ENCODE measurements around the gene TUBB6. TPM values are rescaled to one million over a fixed set of nuclear protein-coding genes. Genes with fewer than 3 reads are reported as not detected.

TUBB6 gene
- total RNA-seq, 6 donors from 2014 or later: 89.1 to 380 (median 157) TPM

GRCh38 chr18:12295389-12296086 lies 12.5 kb upstream of the TUBB6 start:
- TF ChIP-seq POLR2AphosphoS5 (IDR thresholded peaks at IDR 0.05) (no peak), POLR2A (IDR thresholded peaks at IDR 0.05) (no peak), EP300 (IDR thresholded peaks at IDR 0.05) (no peak), CTCF (IDR thresholded peaks at IDR 0.05) (no peak)
- DNase-seq: no peak
- H3K36me3 ChIP-seq: no peaks in the 10 kb centered on the region
- H3K9me3 ChIP-seq: no peaks in the 10 kb centered on the region
- ATAC-seq (ENCODE audit: low FRiP score in 2 of 2): peak in 1 of 2 donors; percentile 19
- no peaks in the 10 kb centered on the region for H3K4me1 ChIP-seq
- no peak overlapping the region for H3K27ac ChIP-seq
- H3K27me3 ChIP-seq: no peaks in the 10 kb centered on the region
- no peak overlapping the region for H3K4me3 ChIP-seq
- 91 to 92% methylated on average over 18 of the region's 18 CpGs for WGBS, 2 donors

GRCh38 chr18:12296087-12296403 lies 12.0 kb upstream of the TUBB6 start:
- H3K27ac ChIP-seq: no peak overlapping the region
- H3K9me3 ChIP-seq: no peaks in the 10 kb centered on the region
- 91 to 100% methylated on average over 1 to 3 of the region's 3 CpGs for WGBS, 2 donors
- H3K4me1 ChIP-seq: no peaks in the 10 kb centered on the region
- TF ChIP-seq POLR2AphosphoS5 (IDR thresholded peaks at IDR 0.05): no peak
- no peak for TF ChIP-seq EP300 (IDR thresholded peaks at IDR 0.05)
- no peak for TF ChIP-seq POLR2A (IDR thresholded peaks at IDR 0.05)
- TF ChIP-seq CTCF (IDR thresholded peaks at IDR 0.05): no peak
- no peaks in the 10 kb centered on the region for H3K27me3 ChIP-seq
- H3K36me3 ChIP-seq: no peaks in the 10 kb centered on the region
- ATAC-seq (ENCODE audit: low FRiP score in 2 of 2) (no peak), DNase-seq (no peak)
- H3K4me3 ChIP-seq: no peak overlapping the region

GRCh38 chr18:12296457-12296856 lies 11.6 kb upstream of the TUBB6 start:
- Histone ChIP-seq H3K4me1 (no peaks in the 10 kb centered on the region), H3K9me3 (no peaks in the 10 kb centered on the region), H3K36me3 (no peaks in the 10 kb centered on the region), H3K4me3 (no peak overlapping the region), H3K27me3 (no peaks in the 10 kb centered on the region), H3K27ac (no peak overlapping the region)
- TF ChIP-seq POLR2A (IDR thresholded peaks at IDR 0.05) (no peak), CTCF (IDR thresholded peaks at IDR 0.05) (no peak), EP300 (IDR thresholded peaks at IDR 0.05) (no peak), POLR2AphosphoS5 (IDR thresholded peaks at IDR 0.05) (no peak)
- 56 to 100% methylated on average over 1 of the region's 1 CpG for WGBS, 2 donors
- ATAC-seq (ENCODE audit: low FRiP score in 2 of 2) (no peak), DNase-seq (no peak)

- no peaks in the 10 kb centered on the region for H3K4me1 ChIP-seq
- no peak overlapping the region for H3K4me3 ChIP-seq
- DNase-seq (no peak), ATAC-seq (ENCODE audit: low FRiP score in 2 of 2) (no peak)
- H3K9me3 ChIP-seq: no peaks in the 10 kb centered on the region
- TF ChIP-seq EP300 (IDR thresholded peaks at IDR 0.05): no peak
- no peak for TF ChIP-seq CTCF (IDR thresholded peaks at IDR 0.05)
- no peak for TF ChIP-seq POLR2A (IDR thresholded peaks at IDR 0.05)
- no peak for TF ChIP-seq POLR2AphosphoS5 (IDR thresholded peaks at IDR 0.05)
- H3K36me3 ChIP-seq: no peaks in the 10 kb centered on the region
- no peak overlapping the region for H3K27ac ChIP-seq
- WGBS, 2 donors: 87% methylated on average over 2 of the region's 2 CpGs
- H3K27me3 ChIP-seq: no peaks in the 10 kb centered on the region
Measured at GRCh38 chr18:12299862-12300261, 8.2 kb upstream of the TUBB6 start.

Measured in upper lobe of left lung (tissue), 6 donors.